OCI-LY7 (cell line): ENCODE results near the gene SYNJ2.
"Not testable (repeated sequence)": the region's sequence is repeated elsewhere in the genome, so short reads cannot be mapped to it uniquely, and the experiment has no call there.

Experiments used
- EZH2phosphoT487 ChIP-seq: fragments of 200-600 bp; sonication (generic); IDR thresholded peaks from 2 replicates; pipeline ENCODE4 v1.6.1; 2018; ENCODE audit warnings: low read depth, borderline replicate concordance, mild to moderate bottlenecking, mixed run types, antibody characterized with exemption, low read length, moderate library complexity, mixed read lengths
- TF ChIP-seq, protein P1 (sequence below): fragments of 200-600 bp; sonication (generic); conservative IDR thresholded peaks from 2 replicates; pipeline ENCODE4 v1.5.1; 2014; ENCODE audit warnings: mild to moderate bottlenecking, antibody characterized with exemption, low read length, moderate library complexity, mixed read lengths

- TF ChIP-seq, protein P1, sequence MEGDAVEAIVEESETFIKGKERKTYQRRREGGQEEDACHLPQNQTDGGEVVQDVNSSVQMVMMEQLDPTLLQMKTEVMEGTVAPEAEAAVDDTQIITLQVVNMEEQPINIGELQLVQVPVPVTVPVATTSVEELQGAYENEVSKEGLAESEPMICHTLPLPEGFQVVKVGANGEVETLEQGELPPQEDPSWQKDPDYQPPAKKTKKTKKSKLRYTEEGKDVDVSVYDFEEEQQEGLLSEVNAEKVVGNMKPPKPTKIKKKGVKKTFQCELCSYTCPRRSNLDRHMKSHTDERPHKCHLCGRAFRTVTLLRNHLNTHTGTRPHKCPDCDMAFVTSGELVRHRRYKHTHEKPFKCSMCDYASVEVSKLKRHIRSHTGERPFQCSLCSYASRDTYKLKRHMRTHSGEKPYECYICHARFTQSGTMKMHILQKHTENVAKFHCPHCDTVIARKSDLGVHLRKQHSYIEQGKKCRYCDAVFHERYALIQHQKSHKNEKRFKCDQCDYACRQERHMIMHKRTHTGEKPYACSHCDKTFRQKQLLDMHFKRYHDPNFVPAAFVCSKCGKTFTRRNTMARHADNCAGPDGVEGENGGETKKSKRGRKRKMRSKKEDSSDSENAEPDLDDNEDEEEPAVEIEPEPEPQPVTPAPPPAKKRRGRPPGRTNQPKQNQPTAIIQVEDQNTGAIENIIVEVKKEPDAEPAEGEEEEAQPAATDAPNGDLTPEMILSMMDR = not testable (repeated sequence)
- TF ChIP-seq EZH2phosphoT487 = not testable (repeated sequence)
These were observed 41.2 kb upstream of the SYNJ2 start for GRCh38 chr6:157940375-157941036.
